Measurements from ENCODE around the gene VAV3.

VAV3 gene

GRCh38 chr1:107972391-107973180, 7.6 kb upstream of the VAV3 start:
- DNase-seq (ENCODE audit: low read depth in 1 of 2, low spot score in 1 of 2): no peak

GRCh38 chr1:107966550-107966949, 1.6 kb upstream of the VAV3 start:
- no peak for DNase-seq (ENCODE audit: low read depth in 1 of 2, low spot score in 1 of 2)

- DNase-seq (ENCODE audit: low read depth in 1 of 2, low spot score in 1 of 2): no peak
These were observed 457 bp downstream of the VAV3 start for GRCh38 chr1:107964336-107965109.

GRCh38 chr1:107963601-107964335, 1.2 kb downstream of the VAV3 start:
- DNase-seq (ENCODE audit: low read depth in 1 of 2, low spot score in 1 of 2): peak; percentile 6 to 8

- DNase-seq (ENCODE audit: low read depth in 1 of 2, low spot score in 1 of 2): no peak
These were observed 2.0 kb downstream of the VAV3 start for GRCh38 chr1:107963008-107963407.

GRCh38 chr1:107954719-107955415, 10.1 kb downstream of the VAV3 start:
- DNase-seq (ENCODE audit: low read depth in 1 of 2, low spot score in 1 of 2): no peak

GRCh38 chr1:107954126-107954525, 10.9 kb downstream of the VAV3 start:
- no peak for DNase-seq (ENCODE audit: low read depth in 1 of 2, low spot score in 1 of 2)

- DNase-seq (ENCODE audit: low read depth in 1 of 2, low spot score in 1 of 2): no peak
These were observed 11.4 kb downstream of the VAV3 start for GRCh38 chr1:107953556-107953955.

GRCh38 chr1:107952989-107953388, 12.0 kb downstream of the VAV3 start:
- DNase-seq (ENCODE audit: low read depth in 1 of 2, low spot score in 1 of 2): no peak

- DNase-seq (ENCODE audit: low read depth in 1 of 2, low spot score in 1 of 2): no peak
These were observed 14.5 kb downstream of the VAV3 start for GRCh38 chr1:107950464-107950863.

GRCh38 chr1:107949467-107950253, 15.3 kb downstream of the VAV3 start:
- no peak for DNase-seq (ENCODE audit: low read depth in 1 of 2, low spot score in 1 of 2)

- no peak for DNase-seq (ENCODE audit: low read depth in 1 of 2, low spot score in 1 of 2)
These were observed 18.2 kb downstream of the VAV3 start for GRCh38 chr1:107946794-107947193.

GRCh38 chr1:107943694-107944093, 21.3 kb downstream of the VAV3 start:
- DNase-seq (ENCODE audit: low read depth in 1 of 2, low spot score in 1 of 2): no peak

GRCh38 chr1:107942814-107943213, 22.2 kb downstream of the VAV3 start:
- no peak for DNase-seq (ENCODE audit: low read depth in 1 of 2, low spot score in 1 of 2)

- no peak for DNase-seq (ENCODE audit: low read depth in 1 of 2, low spot score in 1 of 2)
These were observed 23.4 kb downstream of the VAV3 start for GRCh38 chr1:107941531-107941930.

GRCh38 chr1:107941123-107941522, 23.9 kb downstream of the VAV3 start:
- no peak for DNase-seq (ENCODE audit: low read depth in 1 of 2, low spot score in 1 of 2)

- DNase-seq (ENCODE audit: low read depth in 1 of 2, low spot score in 1 of 2): no peak
These were observed 24.3 kb downstream of the VAV3 start for GRCh38 chr1:107940701-107941100.

GRCh38 chr1:107940017-107940577, 24.9 kb downstream of the VAV3 start:
- no peak for DNase-seq (ENCODE audit: low read depth in 1 of 2, low spot score in 1 of 2)

GRCh38 chr1:107939256-107939655, 25.7 kb downstream of the VAV3 start:
- DNase-seq (ENCODE audit: low read depth in 1 of 2, low spot score in 1 of 2): no peak
